VCaP (cell line): ENCODE results near the gene GRK1.

Experiments
- H3K27ac ChIP-seq: fragments of 450-650 bp; 2 replicates; pipeline ENCODE4 v1.5.1; 2017
- CTCF ChIP-seq: fragments of 450-650 bp; conservative IDR thresholded peaks from 2 replicates; pipeline ENCODE4 v1.5.1; 2017; ENCODE audit warnings: mild to moderate bottlenecking, moderate library complexity

The GRK1 gene

GRCh38 chr13:113777311-113778260 is 110.6 kb downstream of the GRK1 start:
- no peak for TF ChIP-seq CTCF
- no peak overlapping the region for H3K27ac ChIP-seq

GRCh38 chr13:113781571-113781970 is 114.6 kb downstream of the GRK1 start:
- no peak for TF ChIP-seq CTCF
- H3K27ac ChIP-seq = no peak overlapping the region

- H3K27ac ChIP-seq = no peak overlapping the region
- TF ChIP-seq CTCF = no peak
These were observed 115.5 kb downstream of the GRK1 start for GRCh38 chr13:113782472-113782871.

GRCh38 chr13:113783200-113783881 is 116.3 kb downstream of the GRK1 start:
- no peak for TF ChIP-seq CTCF
- H3K27ac ChIP-seq = no peak overlapping the region

- TF ChIP-seq CTCF = no peak
These were observed 117.1 kb downstream of the GRK1 start for GRCh38 chr13:113783966-113784644.

GRCh38 chr13:113784645-113785024 is 117.6 kb downstream of the GRK1 start:
- no peak overlapping the region for H3K27ac ChIP-seq
- TF ChIP-seq CTCF = no peak

More at GRCh38 chr13:113783966-113784644, 117.1 kb downstream of the GRK1 start:
- H3K27ac ChIP-seq = no peak overlapping the region
